HCT116 (cell line): ENCODE results near the gene TBC1D22B. TPM values are rescaled to one million over a fixed set of nuclear protein-coding genes. Genes with fewer than 3 reads are reported as not detected.

ENCODE experiments used
- ATAC-seq: fragments of 200-7000 bp; cut with Tn5 transposase; 2 replicates; pipeline ENCODE4 v1.9.1; 2020; ENCODE audit warnings: mild to moderate bottlenecking, moderate library complexity
- Bru-seq: library from RNA; stranded (reverse); fragments of 400-500 nt; gene quantifications from one replicate; lab custom pipeline; 2021; lab: Mats Ljungman, UMichigan
- BruChase-seq, 2 experiments: library from RNA; stranded (reverse); fragments of 400-500 nt; gene quantifications; one replicate each; lab custom pipeline; 2021; lab: Mats Ljungman, UMichigan
- BruUV-seq: library from RNA; stranded (reverse); fragments of 400-500 nt; replicated peaks from 2 replicates; lab custom pipeline; 2021; lab: Mats Ljungman, UMichigan
- CTCF ChIA-PET: fragments of 300-600 bp; sonication (Branson Sonifier 250); formaldehyde crosslinking; loops from one replicate; lab custom pipeline; 2021; ENCODE audit warnings: antibody characterized with exemption; lab: Charles Lee
- POLR2A ChIA-PET: fragments of 300-600, 350-600 bp; sonication (Branson Sonifier 250); formaldehyde crosslinking; loops from one replicate; lab custom pipeline; 2021; ENCODE audit warnings: antibody characterized with exemption; lab: Charles Lee
- RAD21 ChIA-PET, 2 experiments: fragments of 300-600 bp; sonication (Branson Sonifier 250); formaldehyde crosslinking; loops; one replicate each; lab custom pipeline; 2023; ENCODE audit warnings: low total read pairs in 2 of 2; ENCODE audit not compliant: uncharacterized antibody in 2 of 2, unreplicated experiment in 2 of 2, low non-redundant PET in 1 of 2; lab: Charles Lee
- DNase-seq: peaks from one replicate; pipeline ENCODE4 v3.0.0-alpha.2; 2010; ENCODE audit warnings: low read depth, low spot score
- H2AFZ ChIP-seq: fragments of 200-600 bp; shearing (Covaris generic), sonication (generic); 2 replicates; pipeline ENCODE4 v1.6.1; 2017; ENCODE audit warnings: low read depth, mixed run types, mixed read lengths, antibody characterized with exemption, low read length; ENCODE audit not compliant: poor library complexity, severe bottlenecking
- H3K27ac ChIP-seq: 2 replicates; pipeline ENCODE4 v1.5.1; 2012; ENCODE audit warnings: low read depth, low read length
- H3K27me3 ChIP-seq: fragments of 200-600 bp; sonication (generic); 2 replicates; pipeline ENCODE4 v1.6.1; 2016; ENCODE audit warnings: mixed run types, low read length, mixed read lengths; ENCODE audit not compliant: insufficient read depth
- H3K36me3 ChIP-seq, 2 experiments: fragments of 200-500 bp in 1 of 2; fragments of 200-600 bp in 1 of 2; sonication (Bioruptor generic) in 1 of 2; sonication (generic) in 1 of 2; 2 replicates each; pipeline versions ENCODE4 v1.5.1 to v1.6.1; 2014 to 2016; ENCODE audit warnings: low read length in 2 of 2, inconsistent platforms in 1 of 2, mixed read lengths in 1 of 2, mixed run types in 1 of 2; ENCODE audit not compliant: insufficient read depth in 2 of 2, control insufficient read depth in 1 of 2
- H3K4me1 ChIP-seq, 2 experiments: fragments of 200-600 bp in 1 of 2; sonication (generic) in 1 of 2; 2 replicates each; pipeline versions ENCODE4 v1.5.1 to v1.6.1; 2012 to 2017; ENCODE audit warnings: low read length in 2 of 2, inconsistent platforms in 1 of 2, mild to moderate bottlenecking in 1 of 2, mixed read lengths in 1 of 2, mixed run types in 1 of 2, moderate library complexity in 1 of 2; ENCODE audit not compliant: insufficient read depth in 2 of 2, control insufficient read depth in 1 of 2
- H3K4me2 ChIP-seq: fragments of 200-600 bp; sonication (generic); 2 replicates; pipeline ENCODE4 v1.6.1; 2017; ENCODE audit warnings: mixed run types, low read length, mixed read lengths
- H3K4me3 ChIP-seq, 2 experiments: fragments of 200-600 bp in 1 of 2; sonication (generic) in 1 of 2; replicated peaks in 1 of 2; 2 replicates each; pipeline ENCODE4 v1.5.1; 2011 to 2016; ENCODE audit warnings: low read length in 2 of 2, control low read depth in 1 of 2, low read depth in 1 of 2, mild to moderate bottlenecking in 1 of 2, mixed read lengths in 1 of 2, mixed run types in 1 of 2
- H3K79me2 ChIP-seq: fragments of 200-600 bp; sonication (generic); 2 replicates; pipeline ENCODE4 v1.6.1; 2017; ENCODE audit warnings: mild to moderate bottlenecking, mixed run types, low read length, moderate library complexity, mixed read lengths; ENCODE audit not compliant: insufficient read depth
- H3K9ac ChIP-seq: fragments of 200-600 bp; sonication (generic); 2 replicates; pipeline ENCODE4 v1.6.1; 2016; ENCODE audit warnings: low read length, mixed read lengths
- H3K9me2 ChIP-seq: fragments of 200-600 bp; sonication (generic), shearing (Covaris generic); 2 replicates; pipeline ENCODE4 v1.6.1; 2017; ENCODE audit warnings: mixed run types, mild to moderate bottlenecking, moderate library complexity; ENCODE audit not compliant: insufficient read depth
- H3K9me3 ChIP-seq, 2 experiments: fragments of 200-500 bp in 1 of 2; fragments of 200-600 bp in 1 of 2; sonication (Bioruptor generic) in 1 of 2; sonication (generic) in 1 of 2; 2 replicates each; pipeline ENCODE4 v1.6.1; 2014 to 2017; ENCODE audit warnings: low read length in 2 of 2, mixed read lengths in 2 of 2, inconsistent platforms in 1 of 2, low read depth in 1 of 2, mild to moderate bottlenecking in 1 of 2, mixed run types in 1 of 2, moderate library complexity in 1 of 2; ENCODE audit not compliant: control insufficient read depth in 1 of 2, insufficient read depth in 1 of 2
- H4K20me1 ChIP-seq: fragments of 200-600 bp; sonication (generic), shearing (Covaris generic); 2 replicates; pipeline ENCODE4 v1.6.1; 2017; ENCODE audit warnings: mixed run types, mild to moderate bottlenecking, moderate library complexity; ENCODE audit not compliant: insufficient read depth
- CEBPB ChIP-seq: IDR thresholded peaks from 2 replicates; pipeline ENCODE4 v1.6.1; 2012; ENCODE audit warnings: low read depth
- CTCF ChIP-seq, 3 experiments: fragments of 200-600 bp in 1 of 3; sonication (generic) in 1 of 3; IDR thresholded peaks in 2 of 3; conservative IDR thresholded peaks in 1 of 3; 2 replicates each; pipeline ENCODE4 v1.5.1; 2012 to 2017; ENCODE audit warnings: low read depth in 2 of 3, low read length in 2 of 3, antibody characterized with exemption in 1 of 3, borderline replicate concordance in 1 of 3, control low read depth in 1 of 3, mild to moderate bottlenecking in 1 of 3, mixed read lengths in 1 of 3, mixed run types in 1 of 3, moderate library complexity in 1 of 3; ENCODE audit not compliant: insufficient read depth in 1 of 3
- EGR1 ChIP-seq: IDR thresholded peaks from 2 replicates; pipeline ENCODE4 v1.6.1; 2012; ENCODE audit warnings: low read depth
- POLR2A ChIP-seq: IDR thresholded peaks from 2 replicates; pipeline ENCODE4 v1.7.0; 2011; ENCODE audit warnings: borderline replicate concordance; ENCODE audit not compliant: insufficient read depth, insufficient read length; ENCODE audit errors: extremely low read depth
- POLR2AphosphoS5 ChIP-seq: IDR thresholded peaks from 2 replicates; pipeline ENCODE4 v1.6.1; 2011; ENCODE audit warnings: mild to moderate bottlenecking, low read depth, low read length, moderate library complexity
- SP1 ChIP-seq: IDR thresholded peaks from 2 replicates; pipeline ENCODE4 v1.6.1; 2012; ENCODE audit warnings: low read depth
- SRF ChIP-seq: IDR thresholded peaks from 2 replicates; pipeline ENCODE4 v1.6.1; 2012; ENCODE audit warnings: low read depth
- YY1 ChIP-seq: IDR thresholded peaks from 2 replicates; pipeline ENCODE4 v1.6.1; 2011; ENCODE audit warnings: low read length, low read depth, moderate library complexity, mild to moderate bottlenecking; ENCODE audit not compliant: insufficient replicate concordance; ENCODE audit errors: extremely low read depth
- ZFX ChIP-seq: fragments of 450-650 bp; IDR thresholded peaks from 2 replicates; pipeline ENCODE4 v1.6.1; 2017
- intact Hi-C: fragments of 100-400 bp; cut with micrococcal nuclease; formaldehyde crosslinking; loops from 2 replicates; pipeline ENCODE4 v1.10.0; 2022
- long read RNA-seq: library from polyadenylated mRNA; unstranded; transcript quantifications from one replicate; pipeline ENCODE4 v2.0.0, GENCODE V29; 2021; ENCODE audit not compliant: unreplicated experiment
- polyA plus RNA-seq: library from polyadenylated mRNA; unstranded; fragments of >200 nt; gene quantifications from 2 replicates; pipeline ENCODE4 v1.2.1, GENCODE V29; 2012; ENCODE audit warnings: missing spikeins
- total RNA-seq: library from RNA; stranded (reverse); gene quantifications from one replicate; pipeline ENCODE4 v1.2.1, GENCODE V29; 2021; ENCODE audit not compliant: unreplicated experiment

The TBC1D22B gene
- total RNA-seq (9.1 TPM), Bru-seq, nascent RNA (percentile 74 among the genes with signal in this experiment), BruChase-seq, experiment 1, labeled RNA remaining after a 6-hour chase (percentile 62 among the genes with signal in this experiment), BruChase-seq, experiment 2, labeled RNA remaining after a 2-hour chase (percentile 68 among the genes with signal in this experiment)
- 7.0 and 7.7 TPM in 2 replicates for polyA plus RNA-seq
- long read RNA-seq, transcript TBC1D22B-201 (13 exons, 3,462 nt) = major isoform, 17 of 26 reads
- long read RNA-seq, partial matches to known transcripts = 1 of 26 reads
- long read RNA-seq, other reads (novel, unspliced or antisense) = 8 of 26 reads

- BruUV-seq = no TSS peak
- peak; percentile 100 for ATAC-seq
- DNase-seq = peak; percentile 91
- H3K27ac ChIP-seq = peak within 1 kb of the TSS; percentile 70
- H3K4me1 ChIP-seq = peaks cover 8 to 14% of the 10 kb centered on the region in 2 experiments; a peak in 3 of 4 replicates
- no peaks in the 10 kb centered on the region for H3K9me2 ChIP-seq
- peak within 1 kb of the TSS; percentile 73 to 96 for H3K4me3 ChIP-seq
- RAD21 ChIA-PET = no interaction called here
- peak within 1 kb of the TSS; percentile 96 for H3K9ac ChIP-seq
- H3K79me2 ChIP-seq = peaks cover 50% of the 10 kb centered on the region
- TF ChIP-seq CEBPB = no peak
- no peak for TF ChIP-seq CTCF (IDR thresholded peaks at IDR 0.05 in 2 of 3, conservative IDR thresholded peaks at IDR 0.05 in 1 of 3; ENCODE audit: borderline replicate concordance in 1 of 3, insufficient read depth in 1 of 3, low read depth in 2 of 3, low read length in 2 of 3)
- TF ChIP-seq EGR1 = 0 out of 2 replicates have a peak, but pooled peaks have one; percentile 17
- peak; percentile 53; the same call in 1 of the 2 replicates for TF ChIP-seq ZFX
- peak; percentile 51 for TF ChIP-seq POLR2A
- no peak for TF ChIP-seq SRF
- peak; percentile 99 for TF ChIP-seq YY1
- TF ChIP-seq SP1 = peak; percentile 100
- peak; percentile 57 for TF ChIP-seq POLR2AphosphoS5
- no peaks in the 10 kb centered on the region for H4K20me1 ChIP-seq
- H3K9me3 ChIP-seq = no peaks in the 10 kb centered on the region
- H3K36me3 ChIP-seq = no peaks in the 10 kb centered on the region; a peak in 1 of 4 replicates
- POLR2A ChIA-PET = interaction anchor here (0.8 to 1.9 kb wide), 7 partner anchors 9 to 68 kb away, joined by 3 to 10 read pairs (median 4); no protein-coding TSS in a partner anchor
- H3K4me2 ChIP-seq = peak within 1 kb of the TSS; percentile 85
- no peaks in the 10 kb centered on the region for H3K27me3 ChIP-seq
- intact Hi-C loops = no loop called here
- H2AFZ ChIP-seq = peak within 1 kb of the TSS; percentile 96
- CTCF ChIA-PET = interaction anchor here (1.1 to 1.2 kb wide), 2 partner anchors 68 to 240 kb away, joined by 3 to 5 read pairs; no protein-coding TSS in a partner anchor
These were observed at the start of gene TBC1D22B, which contains the start of gene TMEM217 for GRCh38 chr6:37257634-37258404. TBC1D22B (plus strand) TSS chr6:37257772; CDS start chr6:37257918, 146 bp downstream. TMEM217 (minus strand) TSS chr6:37258144; CDS start chr6:37219030, 39,114 bp downstream.
